HepG2 (cell line): ENCODE measurements around the gene UGT1A3. TPM values are rescaled to one million over a fixed set of nuclear protein-coding genes. Genes with fewer than 3 reads are reported as not detected.

ENCODE experiments used
- ATAC-seq: fragments of 200-7000 bp; cut with Tn5 transposase; 3 replicates; pipeline ENCODE4 v1.9.1; 2020; ENCODE audit warnings: mild to moderate bottlenecking, moderate library complexity
- BruUV-seq: library from RNA; stranded (reverse); fragments of 400-500 nt; replicated peaks from 2 replicates; lab custom pipeline; 2021; lab: Mats Ljungman, UMichigan
- CTCF ChIA-PET: fragments of 300-600 bp; formaldehyde crosslinking; extraction: SDS; loops from one replicate; lab custom pipeline; 2021; ENCODE audit warnings: low total read pairs, inconsistent platforms, low intra/inter-chr PET ratio; lab: Yijun Ruan, JAX
- POLR2A ChIA-PET: fragments of 350-600 bp; sonication (Branson Sonifier 250); formaldehyde crosslinking; loops from one replicate; lab custom pipeline; 2020; ENCODE audit warnings: antibody characterized with exemption, inconsistent platforms; lab: Yijun Ruan, JAX
- DNase-seq: peaks from one replicate; pipeline ENCODE4 v3.0.0-alpha.2; 2015; ENCODE audit warnings: low spot score
- FAIRE-seq: peaks from 3 replicates; lab custom pipeline; 2011; peaks lifted over from hg19 to GRCh38; lab: Jason Lieb, UNC
- H2AFZ ChIP-seq: one replicate; pipeline ENCODE4 v1.6.1; 2011; ENCODE audit warnings: low read length, inconsistent platforms
- H3K27ac ChIP-seq: fragments of 300-600 bp; 3 replicates; pipeline ENCODE4 v1.8.0; 2011; ENCODE audit warnings: mixed run types, mild to moderate bottlenecking, mixed read lengths, low read length, inconsistent platforms; ENCODE audit not compliant: insufficient read depth; ENCODE audit errors: extremely low read length
- H3K27me3 ChIP-seq, 2 experiments: fragments of 200-600 bp in 1 of 2; 2 replicates in 1 of 2; 3 replicates in 1 of 2; pipeline versions ENCODE4 v1.6.0 to v1.8.0; 2011; ENCODE audit warnings: low read length in 2 of 2, mild to moderate bottlenecking in 2 of 2, moderate library complexity in 2 of 2, inconsistent platforms in 1 of 2; ENCODE audit not compliant: insufficient read depth in 2 of 2, control insufficient read depth in 1 of 2
- H3K36me3 ChIP-seq, 2 experiments: fragments of 200-600 bp in 1 of 2; replicated peaks in 1 of 2; 2 replicates in 1 of 2; 3 replicates in 1 of 2; pipeline versions ENCODE4 v1.5.1 to v1.8.0; 2011; ENCODE audit warnings: low read length in 2 of 2, inconsistent platforms in 1 of 2; ENCODE audit not compliant: insufficient read depth in 2 of 2, control insufficient read depth in 1 of 2
- H3K4me1 ChIP-seq: 2 replicates; pipeline ENCODE4 v1.5.1; 2012; ENCODE audit warnings: low read length, inconsistent platforms; ENCODE audit not compliant: insufficient read depth
- H3K4me2 ChIP-seq: 2 replicates; pipeline ENCODE4 v1.6.0; 2011; ENCODE audit warnings: low read depth, low read length, inconsistent platforms
- H3K4me3 ChIP-seq, 3 experiments: fragments of 200-600 bp in 1 of 3; sonication (generic), shearing (Covaris generic) in 1 of 3; replicated peaks in 1 of 3; 2 replicates each; pipeline ENCODE4 v1.5.1; 2011 to 2016; ENCODE audit warnings: low read length in 3 of 3, inconsistent platforms in 2 of 3, low read depth in 2 of 3, mild to moderate bottlenecking in 2 of 3, control low read depth in 1 of 3, mixed read lengths in 1 of 3; ENCODE audit not compliant: insufficient read depth in 1 of 3
- H3K79me2 ChIP-seq: one replicate; pipeline ENCODE4 v1.6.1; 2011; ENCODE audit warnings: low read length, inconsistent platforms; ENCODE audit not compliant: insufficient read depth
- H3K9ac ChIP-seq: 2 replicates; pipeline ENCODE4 v1.6.0; 2011; ENCODE audit warnings: mild to moderate bottlenecking, low read depth, low read length, inconsistent platforms; ENCODE audit not compliant: insufficient read depth
- H3K9me3 ChIP-seq: 2 replicates; pipeline ENCODE4 v1.5.1; 2012; ENCODE audit warnings: mild to moderate bottlenecking, low read length
- H4K20me1 ChIP-seq: 2 replicates; pipeline ENCODE4 v1.6.0; 2011; ENCODE audit warnings: inconsistent platforms, mild to moderate bottlenecking, low read length, moderate library complexity; ENCODE audit not compliant: insufficient read depth
- BRF2 ChIP-seq: sonication (generic); formaldehyde crosslinking; IDR thresholded peaks from 2 replicates; pipeline ENCODE4 v1.8.1; 2022; ENCODE audit warnings: mild to moderate bottlenecking, missing genetic modification reagents
- FOXC1 ChIP-seq: sonication (generic); formaldehyde crosslinking; IDR thresholded peaks from 2 replicates; pipeline ENCODE4 v1.8.0; 2022; ENCODE audit warnings: mild to moderate bottlenecking, missing genetic modification reagents, borderline replicate concordance
- FOXP1 ChIP-seq, 2 experiments: fragments of 450-650 bp in 1 of 2; IDR thresholded peaks; 2 replicates each; pipeline ENCODE4 v1.6.1; 2017 to 2018; ENCODE audit warnings: antibody characterized with exemption in 1 of 2
- HES4 ChIP-seq: sonication (generic); formaldehyde crosslinking; IDR thresholded peaks from 2 replicates; pipeline ENCODE4 v1.9.0; 2021; ENCODE audit warnings: mild to moderate bottlenecking, missing genetic modification reagents, borderline replicate concordance
- SAFB2 ChIP-seq: sonication (generic); formaldehyde crosslinking; IDR thresholded peaks from 2 replicates; pipeline ENCODE4 v1.5.1; 2020; ENCODE audit warnings: missing genetic modification reagents, low read depth, mild to moderate bottlenecking, borderline replicate concordance
- SNAI1 ChIP-seq: sonication (generic); formaldehyde crosslinking; IDR thresholded peaks from 2 replicates; pipeline ENCODE4 v1.5.0; 2020; ENCODE audit warnings: mild to moderate bottlenecking, missing genetic modification reagents, borderline replicate concordance
- TOPORS ChIP-seq: sonication (generic); formaldehyde crosslinking; IDR thresholded peaks from 2 replicates; pipeline ENCODE4 v1.8.0; 2023; ENCODE audit warnings: mild to moderate bottlenecking, missing genetic modification reagents
- ZFP82 ChIP-seq: sonication (generic); formaldehyde crosslinking; IDR thresholded peaks from 2 replicates; pipeline ENCODE4 v1.5.1; 2020; ENCODE audit warnings: mild to moderate bottlenecking, missing genetic modification reagents, borderline replicate concordance
- ZIK1 ChIP-seq: sonication (generic); formaldehyde crosslinking; IDR thresholded peaks from 2 replicates; pipeline ENCODE4 v1.5.0; 2020; ENCODE audit warnings: mild to moderate bottlenecking, low read depth, missing genetic modification reagents, borderline replicate concordance
- ZNF136 ChIP-seq: sonication (generic); formaldehyde crosslinking; IDR thresholded peaks from 2 replicates; pipeline ENCODE4 v1.8.1; 2022; ENCODE audit warnings: low read depth, mild to moderate bottlenecking, moderate library complexity, missing genetic modification reagents
- ZNF33B ChIP-seq: sonication (generic); formaldehyde crosslinking; IDR thresholded peaks from 2 replicates; pipeline ENCODE4 v1.5.1; 2020; ENCODE audit warnings: mild to moderate bottlenecking, missing genetic modification reagents
- ZNF367 ChIP-seq: sonication (generic); formaldehyde crosslinking; IDR thresholded peaks from 2 replicates; pipeline ENCODE4 v1.4.0; 2020; ENCODE audit warnings: missing genetic modification reagents, borderline replicate concordance
- ZNF383 ChIP-seq: sonication (generic); formaldehyde crosslinking; IDR thresholded peaks from 2 replicates; pipeline ENCODE4 v1.4.0; 2020; ENCODE audit warnings: missing genetic modification reagents, mild to moderate bottlenecking, borderline replicate concordance
- ZUFSP ChIP-seq: sonication (generic); formaldehyde crosslinking; IDR thresholded peaks from 2 replicates; pipeline ENCODE4 v1.9.0; 2021; ENCODE audit warnings: missing genetic modification reagents, mild to moderate bottlenecking, borderline replicate concordance
- WGBS: methylation state at CpG from one replicate; pipeline ENCODE4 v1.1.6; 2017; ENCODE audit warnings: low lambda C conversion rate; 5-methylcytosine and 5-hydroxymethylcytosine counted together
- in situ Hi-C: cut with HindIII; loops from 2 replicates; pipeline ENCODE4 v1.10.0; 2017; ENCODE audit warnings: low pct_unique_long_range_greater_than_20kb; ENCODE audit not compliant: extremely low pct_ligation_motif_present
- intact Hi-C: fragments of 100-400 bp; cut with micrococcal nuclease; formaldehyde crosslinking; loops from one replicate; pipeline ENCODE4 v1.10.0; 2022; ENCODE audit not compliant: unreplicated experiment
- polyA plus RNA-seq, 8 experiments: library from polyadenylated mRNA; depleted of rRNA in 3 of 8; stranded (reverse) in 7 of 8; unstranded in 1 of 8; fragments of >200 nt; fragmentation: Illumina TruSeq in 4 of 8; extraction: Trizol in 4 of 8; gene quantifications; 2 replicates each; pipeline versions ENCODE4 v1.2.1 to v1.2.3, GENCODE V29; 2011 to 2016; ENCODE audit warnings: low read depth in 4 of 8, missing spikeins in 1 of 8, mixed read lengths in 1 of 8; ENCODE audit not compliant: insufficient read depth in 1 of 8
- total RNA-seq, 5 experiments: library from RNA; depleted of rRNA; stranded (reverse); fragments of >200 nt; fragmentation: Illumina TruSeq; extraction: Trizol; gene quantifications; 2 replicates each; pipeline ENCODE4 v1.2.3, GENCODE V29; 2016; ENCODE audit warnings: low read depth in 1 of 5

The UGT1A3 gene
- total and polyA plus RNA-seq, 2 of the 13 experiments (the other 11 are each of a cell fraction or from before 2014, with no cell fraction given): not detected

- Histone ChIP-seq H4K20me1 (no peaks in the 10 kb centered on the region), H3K79me2 (no peaks in the 10 kb centered on the region), H3K4me3 (no peak overlapping the region), H3K27ac (no peak overlapping the region), H3K36me3 (no peaks in the 10 kb centered on the region)
- WGBS: 73% methylated on average over 4 of the region's 4 CpGs
- POLR2A ChIA-PET: no interaction called here
- CTCF ChIA-PET: no interaction called here
- no TSS peak for BruUV-seq
- FAIRE-seq (no peak), DNase-seq (no peak)
- no peak for TF ChIP-seq ZNF367 (CRISPR knock-in tag)
- TF ChIP-seq ZNF383 (CRISPR knock-in tag): no peak
- TF ChIP-seq ZFP82 (CRISPR knock-in tag): no peak
- no peak for TF ChIP-seq FOXP1 (IDR thresholded peaks at IDR 0.05)
- TF ChIP-seq FOXP1 (CRISPR knock-in tag; IDR thresholded peaks at IDR 0.05): no peak
- TF ChIP-seq, all 625 proteins: peak for 0
- Histone ChIP-seq H3K27me3 (no peaks in the 10 kb centered on the region), H3K9ac (no peak overlapping the region), H3K4me2 (no peak overlapping the region), H3K9me3 (no peaks in the 10 kb centered on the region), H3K4me1 (peaks cover 16% of the 10 kb centered on the region), H2AFZ (no peak overlapping the region)
- ATAC-seq: no peak
- in situ Hi-C loops: no loop called here
- intact Hi-C loops: no loop called here
Measured at GRCh38 chr2:233690444-233690843, 38.4 kb upstream of the UGT1A3 start.

- BruUV-seq: no TSS peak
- H3K4me1 ChIP-seq: peaks cover 16% of the 10 kb centered on the region
- no peaks in the 10 kb centered on the region for H3K9me3 ChIP-seq
- in situ Hi-C loops (no loop called here), intact Hi-C loops (no loop called here)
- H3K27ac ChIP-seq: no peak overlapping the region
- CTCF ChIA-PET: no interaction called here
- ATAC-seq: no peak
- no peak overlapping the region for H3K9ac ChIP-seq
- H3K27me3 ChIP-seq: no peaks in the 10 kb centered on the region
- H3K36me3 ChIP-seq: no peaks in the 10 kb centered on the region
- H4K20me1 ChIP-seq: no peaks in the 10 kb centered on the region
- H3K4me2 ChIP-seq: no peak overlapping the region
- FAIRE-seq: no peak
- H3K4me3 ChIP-seq: no peak overlapping the region
- POLR2A ChIA-PET: no interaction called here
- no peak for DNase-seq
- H2AFZ ChIP-seq: no peak overlapping the region
- WGBS: 76% methylated on average over 11 of the region's 11 CpGs
- no peaks in the 10 kb centered on the region for H3K79me2 ChIP-seq
- no peak for TF ChIP-seq HES4 (CRISPR knock-in tag)
- TF ChIP-seq BRF2: no peak
- no peak for TF ChIP-seq ZNF33B (CRISPR knock-in tag)
- no peak for TF ChIP-seq ZUFSP (CRISPR knock-in tag)
- no peak for TF ChIP-seq TOPORS (CRISPR knock-in tag)
- TF ChIP-seq ZNF136 (CRISPR knock-in tag): no peak
- TF ChIP-seq SNAI1 (CRISPR knock-in tag): no peak
- no peak for TF ChIP-seq FOXC1 (CRISPR knock-in tag)
- no peak for TF ChIP-seq ZIK1
- no peak for TF ChIP-seq SAFB2
Measured at GRCh38 chr2:233691443-233692433, 37.1 kb upstream of the UGT1A3 start.
